Left hindlimb (tissue), 1 donor: Measurements from ENCODE around the gene LILRB2.
"Not testable (repeated sequence)": the region's sequence is repeated elsewhere in the genome, so short reads cannot be mapped to it uniquely, and the experiment has no call there.

Experiments
- DNase-seq: peaks from one replicate; pipeline ENCODE4 v3.0.0-alpha.2; 2018

The LILRB2 gene

GRCh38 chr19:54281007-54281728, at the start of gene LILRB2:
Gene LILRB2, minus strand, starts transcription at chr19:54281110. Its CDS starts 614 bp downstream, at chr19:54280496.
- DNase-seq, result no peak

- no peak for DNase-seq
Measured at GRCh38 chr19:54329476-54330165, 48.7 kb upstream of the LILRB2 start.

DNA sequence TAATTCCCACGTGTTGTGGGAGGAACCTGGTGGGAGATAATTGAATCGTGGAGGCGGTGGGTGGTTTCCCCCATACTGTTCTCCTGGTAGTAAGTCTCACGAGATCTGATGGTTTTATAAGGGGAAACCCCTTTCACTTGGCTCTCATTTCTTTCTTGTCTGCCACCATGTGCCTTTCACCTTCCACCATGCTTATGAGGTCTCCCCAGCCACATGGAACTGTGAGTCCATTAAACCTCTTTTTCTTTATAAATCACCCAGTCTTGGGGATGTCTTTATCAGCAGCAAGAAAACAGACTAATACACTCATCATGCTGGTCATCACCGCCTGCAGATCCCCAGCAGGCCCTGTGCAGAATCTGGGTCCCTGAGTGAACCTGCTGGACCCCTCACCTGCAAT, 47.9 kb upstream of the LILRB2 start:
- DNase-seq, result not testable (repeated sequence)

DNA sequence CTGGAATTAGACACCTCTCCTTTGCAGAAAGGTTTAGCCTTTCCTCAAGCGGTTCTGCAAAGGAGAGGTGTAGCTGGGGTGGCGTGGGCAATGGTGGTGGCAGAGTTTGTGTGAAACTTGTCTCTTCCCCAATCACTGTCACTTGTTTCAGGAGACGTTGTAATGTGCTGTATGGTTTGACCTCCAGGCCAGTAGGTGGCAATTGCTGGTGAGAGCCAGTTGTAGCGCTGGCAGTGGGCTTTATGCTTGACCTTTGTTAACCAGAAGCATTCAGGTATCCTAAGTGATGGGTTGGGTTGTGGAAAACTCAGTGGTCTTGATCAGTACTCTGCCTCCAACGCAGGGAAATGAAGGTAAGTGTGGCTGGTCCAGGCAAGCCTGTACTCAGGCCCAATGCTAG, 44.7 kb upstream of the LILRB2 start:
- DNase-seq, result no peak

GRCh38 chr19:54325194-54325621, 44.3 kb upstream of the LILRB2 start:
- DNase-seq, result no peak

GRCh38 chr19:54324071-54324470, 43.2 kb upstream of the LILRB2 start:
- DNase-seq, result no peak

DNA sequence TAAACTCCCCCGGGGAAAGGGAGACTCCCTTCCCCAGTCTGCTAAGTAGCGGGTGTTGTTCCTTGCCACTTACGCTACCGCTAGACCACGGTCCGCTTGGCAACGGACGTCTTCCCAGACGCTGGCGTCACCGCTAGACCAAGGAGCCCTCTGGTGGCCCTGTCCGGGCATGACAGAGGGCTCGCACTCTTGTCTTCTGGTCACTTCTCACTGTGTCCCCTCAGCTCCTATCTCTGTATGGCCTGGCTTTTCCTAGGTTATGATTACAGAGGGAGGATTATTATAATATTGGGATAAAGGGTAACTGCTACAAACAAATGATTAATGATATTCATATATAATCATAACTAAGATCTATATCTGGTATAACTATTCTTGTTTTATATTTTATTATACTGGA, 42.0 kb upstream of the LILRB2 start:
- DNase-seq, result not testable (repeated sequence)

DNA sequence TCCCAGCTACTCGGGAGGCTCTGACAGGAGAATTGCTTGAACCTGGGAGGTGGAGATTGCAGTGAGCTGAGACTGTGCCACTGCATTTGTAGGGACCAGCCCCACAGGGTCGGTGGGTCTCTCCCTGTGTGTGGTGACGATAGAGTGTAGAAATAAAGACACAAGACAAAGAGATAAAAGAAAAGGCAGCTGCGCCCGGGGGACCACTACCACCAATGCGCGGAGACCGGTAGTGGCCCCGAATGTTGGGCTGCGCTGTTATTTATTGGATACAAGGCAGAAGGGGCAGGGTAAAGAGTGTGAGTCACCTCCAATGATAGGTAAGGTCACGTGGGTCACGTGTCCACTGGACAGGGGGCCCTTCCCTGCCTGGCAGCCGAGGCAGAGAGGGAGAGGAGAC, 41.4 kb upstream of the LILRB2 start:
- DNase-seq, result not testable (repeated sequence)

DNA sequence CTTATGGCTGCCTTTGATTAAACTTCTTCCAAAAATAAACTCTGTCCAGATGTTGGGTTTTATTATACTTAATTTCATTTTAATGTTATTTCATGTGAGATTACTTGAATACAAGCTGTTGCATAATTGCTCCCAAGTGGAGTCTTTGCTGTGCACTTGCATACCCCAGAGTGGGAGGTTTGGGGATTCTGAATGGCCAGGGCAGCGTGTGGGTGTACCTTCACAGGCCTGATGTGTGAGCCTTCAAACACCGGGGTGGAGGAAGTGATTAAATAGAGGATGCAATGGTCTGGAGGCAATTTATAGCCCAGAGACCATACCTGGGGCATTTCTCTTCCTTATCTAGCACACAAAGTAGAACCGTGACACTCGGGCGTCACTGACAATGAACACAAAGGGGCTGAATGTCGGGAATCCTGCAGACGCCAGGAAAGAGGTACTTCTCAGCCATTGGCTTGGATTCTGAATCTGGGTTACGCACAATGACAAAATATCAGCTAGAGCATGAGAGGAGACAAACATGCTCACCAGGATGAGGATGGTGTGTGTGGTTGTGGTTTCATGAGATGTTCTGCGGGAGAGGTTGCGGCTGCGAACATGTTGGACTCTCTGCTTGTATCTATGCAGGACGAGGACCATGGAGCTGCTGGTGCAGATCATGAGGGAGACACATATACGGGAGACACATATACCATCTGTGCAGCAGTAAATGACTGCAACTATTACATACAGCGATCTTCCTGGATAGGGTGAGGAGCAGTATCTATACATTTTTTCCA, 39.2 kb upstream of the LILRB2 start:
- no peak for DNase-seq

- no peak for DNase-seq
Measured at GRCh38 chr19:54319049-54319448, 38.1 kb upstream of the LILRB2 start.

- DNase-seq, result no peak
Measured at GRCh38 chr19:54317965-54318240, 37.0 kb upstream of the LILRB2 start.

DNA sequence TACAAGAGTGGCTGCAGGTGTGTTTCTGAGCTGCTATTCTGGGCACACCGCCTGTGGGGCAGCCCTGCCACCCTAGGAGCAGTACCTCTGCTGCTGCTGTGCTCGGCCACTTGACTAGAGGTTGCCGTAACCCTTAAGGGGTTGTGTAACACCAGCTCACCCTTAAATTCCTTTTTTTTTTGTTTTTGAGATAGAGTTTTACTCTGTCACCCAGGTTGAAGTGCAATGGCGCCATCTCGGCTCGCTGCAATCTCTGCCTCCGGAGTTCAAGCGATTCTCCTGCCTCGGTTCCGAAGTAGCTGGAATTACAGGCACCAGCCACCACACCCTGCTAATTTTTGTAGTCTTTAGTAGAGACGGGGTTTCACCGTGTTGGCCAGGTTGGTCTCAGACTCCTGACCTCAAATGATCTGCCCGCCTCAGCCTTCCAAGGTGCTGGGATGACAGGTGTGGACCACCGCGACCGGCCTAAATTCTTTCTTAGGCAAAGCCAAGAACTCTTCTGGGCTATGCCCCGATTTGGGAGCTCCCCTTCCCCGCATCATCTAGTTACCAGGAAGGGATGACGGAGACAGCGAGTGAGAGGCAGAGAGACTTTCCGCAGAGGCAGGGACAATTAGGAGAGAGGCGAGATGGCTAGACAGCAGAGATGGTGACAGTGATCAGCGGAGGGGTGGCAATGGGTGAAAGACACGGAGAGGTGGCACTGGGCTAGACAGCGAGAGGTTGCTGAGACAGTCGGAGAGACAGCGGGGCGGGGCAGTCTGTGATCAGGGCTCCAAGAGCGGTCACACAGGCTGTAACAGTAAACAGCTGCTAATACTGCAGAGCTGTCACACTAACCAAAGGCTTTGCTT, 36.4 kb upstream of the LILRB2 start:
- DNase-seq, result no peak

- no peak for DNase-seq
Measured at GRCh38 chr19:54316746-54317107, 35.8 kb upstream of the LILRB2 start.

DNA sequence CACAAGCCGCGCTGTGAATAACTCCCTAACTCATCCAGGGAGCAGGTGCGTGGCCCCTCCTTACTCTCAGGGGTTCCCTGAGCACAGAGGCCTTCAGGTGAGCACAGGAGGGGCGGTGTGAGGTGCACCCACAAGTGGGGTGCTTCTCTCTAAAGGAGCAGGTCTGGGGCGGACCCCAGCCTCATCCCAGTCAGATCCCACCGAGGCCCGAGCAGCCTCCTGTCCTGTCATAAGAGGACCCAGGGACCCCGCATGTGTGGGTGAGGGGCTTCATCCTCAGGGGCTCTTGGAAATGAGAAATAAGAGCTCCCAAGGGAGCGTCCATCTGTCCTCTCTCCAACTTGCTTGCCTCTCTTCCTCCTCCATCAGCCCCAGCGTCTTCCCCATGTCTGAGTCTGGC, 35.0 kb upstream of the LILRB2 start:
- no peak for DNase-seq

DNA sequence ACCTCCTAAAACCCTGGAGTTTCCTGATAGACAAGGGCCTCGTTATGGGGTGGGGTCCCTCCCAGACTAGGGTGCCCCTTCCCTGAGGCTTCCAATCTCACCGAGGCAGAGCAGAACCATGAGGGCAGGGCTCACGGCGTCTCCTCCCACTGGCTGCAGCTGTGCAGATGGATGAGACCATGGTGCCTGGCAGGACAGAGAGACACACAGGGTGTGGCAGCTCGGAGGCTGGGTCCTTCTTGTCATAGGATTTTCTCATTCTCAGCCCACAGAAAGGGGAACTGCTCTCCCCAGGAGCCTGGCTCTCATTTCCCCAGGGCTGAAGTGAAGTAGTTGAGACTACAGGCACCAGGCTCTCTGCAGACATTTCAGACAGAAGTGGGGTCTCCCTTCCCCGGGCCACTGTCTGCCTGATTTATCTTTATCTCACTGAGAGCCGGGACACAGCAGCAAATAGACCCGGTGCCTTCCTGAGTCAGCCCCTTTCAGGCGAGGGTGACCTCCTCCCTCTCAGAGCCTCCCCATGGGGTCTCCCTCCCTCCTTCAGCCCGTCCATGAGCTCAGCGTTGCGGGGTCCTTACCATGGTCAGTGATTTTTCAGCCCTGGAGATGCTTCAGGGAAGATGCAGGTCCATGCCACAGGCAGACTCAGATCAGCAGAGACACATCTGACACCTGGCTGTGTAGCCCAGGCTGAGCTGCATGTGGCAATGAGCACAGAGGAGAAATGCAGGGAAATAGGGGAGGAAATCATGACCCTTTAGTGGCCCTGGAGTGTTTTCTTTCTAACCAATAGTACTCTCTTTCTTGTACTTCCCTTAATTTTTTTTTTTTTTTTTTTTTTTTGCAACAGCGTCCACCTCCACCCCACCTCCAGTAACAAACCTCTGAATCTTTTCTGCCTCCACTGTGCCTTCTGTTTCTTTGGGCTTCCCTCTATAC, 31.8 kb upstream of the LILRB2 start, which contains the start of gene LILRA5:
TSS of gene LILRA5 (minus strand) at position 731 of the 942 bp plus-strand sequence. CDS start at position 584, 147 bp downstream.
- DNase-seq, result no peak

DNA sequence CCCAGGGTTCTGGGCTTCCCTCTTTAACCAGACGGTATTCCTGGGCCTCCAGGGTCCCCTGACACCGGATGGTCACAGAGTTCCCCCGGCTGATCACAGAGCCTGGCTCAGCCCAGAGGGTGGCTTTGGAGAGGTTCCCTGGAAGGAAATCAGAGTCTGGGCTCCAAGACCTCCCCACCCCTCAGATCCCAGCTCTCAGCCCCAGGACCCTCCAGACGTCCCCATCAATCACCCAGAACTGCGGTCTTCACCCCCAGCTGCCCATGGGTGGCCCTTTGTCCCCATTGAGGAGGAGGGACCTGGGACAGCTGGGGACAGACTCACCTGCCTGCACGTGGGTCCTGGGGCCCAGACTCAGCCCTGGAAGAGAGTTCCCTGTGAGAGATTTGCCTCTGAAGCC, 31.1 kb upstream of the LILRB2 start:
- DNase-seq, result no peak

- no peak for DNase-seq
Measured at GRCh38 chr19:54311486-54311885, 30.6 kb upstream of the LILRB2 start.

DNA sequence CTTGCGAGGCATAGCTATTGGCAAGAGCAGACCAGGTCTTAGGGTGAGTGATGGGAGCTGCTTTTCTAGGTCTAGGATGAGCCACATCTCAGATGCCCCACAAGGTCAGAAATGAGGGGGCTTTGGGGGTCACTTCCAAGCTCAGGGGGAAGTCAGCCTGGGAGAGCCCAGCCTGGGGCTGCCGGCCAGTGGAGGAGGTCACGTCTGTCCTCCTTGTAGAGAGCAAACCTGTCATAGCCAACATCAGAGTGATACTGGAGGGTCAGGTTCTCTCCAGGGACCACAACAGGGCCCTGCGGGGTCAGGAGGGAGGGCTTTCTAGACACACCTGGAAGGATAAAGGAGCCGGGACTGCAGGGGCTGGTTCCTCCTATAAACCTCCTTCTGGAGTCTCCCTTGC, 29.6 kb upstream of the LILRB2 start:
- no peak for DNase-seq

DNA sequence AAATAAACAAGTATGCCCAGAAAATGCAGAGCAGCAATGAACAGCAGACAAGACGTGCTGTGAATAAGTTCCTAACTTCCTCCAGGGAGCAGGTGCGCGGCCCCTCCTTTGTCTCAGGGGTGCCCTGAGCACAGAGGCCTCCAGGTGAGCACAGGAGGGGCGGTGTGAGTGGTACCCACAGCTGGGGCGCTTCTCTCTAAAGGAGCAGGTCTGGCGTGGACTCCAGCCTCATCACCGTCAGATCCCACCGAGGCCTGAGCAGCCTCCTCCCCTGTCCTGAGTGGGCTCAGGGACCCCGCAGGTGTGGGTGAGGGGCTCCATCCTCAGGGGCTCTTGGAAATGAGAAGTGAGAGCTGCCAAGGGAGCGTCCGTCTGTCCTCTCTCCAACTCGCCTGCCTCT, 28.9 kb upstream of the LILRB2 start:
- DNase-seq, result no peak

DNA sequence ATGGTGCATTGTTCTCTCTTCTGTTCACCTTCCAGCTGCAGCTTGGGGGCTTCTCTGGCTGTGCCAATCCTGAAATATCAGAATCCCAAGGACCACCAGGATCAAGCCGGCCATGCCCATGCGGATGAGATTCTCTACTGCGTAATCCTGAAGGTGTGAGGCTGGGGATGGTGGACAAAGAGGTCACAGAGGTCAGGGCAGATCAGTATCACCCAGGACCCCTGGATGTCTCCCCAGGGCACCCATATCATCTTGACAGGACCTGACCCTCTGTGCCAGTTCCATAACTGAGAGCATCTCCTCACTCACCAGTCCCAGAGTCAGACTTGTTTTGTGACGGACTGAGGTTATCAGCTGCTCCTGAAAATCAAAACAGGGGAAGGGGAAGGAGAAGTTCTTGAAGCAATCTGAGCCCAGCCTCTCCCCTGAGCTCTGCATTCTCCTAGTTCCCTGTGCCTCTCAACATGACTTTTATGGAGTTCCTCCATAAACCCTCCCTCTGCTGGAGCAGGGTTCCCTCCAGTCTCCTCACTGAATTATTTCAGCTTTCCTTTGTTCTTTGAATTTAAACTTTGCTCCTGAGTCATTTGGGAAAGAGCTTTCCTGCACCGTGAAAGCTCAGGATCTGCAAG, 26.6 kb upstream of the LILRB2 start:
- DNase-seq, result no peak

- DNase-seq, result no peak
Measured at GRCh38 chr19:54305141-54305540, 24.2 kb upstream of the LILRB2 start.
